A549 (cell line): ENCODE data around the gene NELFB. TPM values are rescaled to one million over a fixed set of nuclear protein-coding genes. Genes with fewer than 3 reads are reported as not detected.
A peak's percentile ranks its signal among the peaks of the same experiment; 100 is the strongest.

Experiments used
- ATAC-seq, 2 experiments: fragments of 200-7000 bp in 1 of 2; fragments of >200 bp in 1 of 2; cut with Nextera tagmentation in 1 of 2; cut with Tn5 transposase in 1 of 2; 3 replicates each; pipeline versions ENCODE4 v1.8.0 to v1.9.1; 2018 to 2020; ENCODE audit warnings: mild to moderate bottlenecking in 1 of 2, moderate library complexity in 1 of 2
- CTCF ChIA-PET: fragments of 300-600 bp; sonication (Branson Sonifier 250); formaldehyde crosslinking; extraction: SDS; loops from one replicate; lab custom pipeline; 2021; ENCODE audit warnings: antibody characterized with exemption, inconsistent platforms; lab: Yijun Ruan, JAX
- POLR2A ChIA-PET: fragments of 350-600 bp; formaldehyde crosslinking; extraction: SDS; loops from one replicate; lab custom pipeline; 2021; ENCODE audit warnings: antibody characterized with exemption, inconsistent platforms; lab: Yijun Ruan, JAX
- DNase-seq, 2 experiments: peaks; one replicate each; pipeline versions ENCODE4 v3.0.0 to v3.0.0-alpha.2; 2011 to 2016; ENCODE audit warnings: low read depth in 1 of 2, low spot score in 1 of 2
- FAIRE-seq: peaks from 2 replicates; lab custom pipeline; 2011; peaks lifted over from hg19 to GRCh38; lab: Jason Lieb, UNC
- H3K27ac ChIP-seq, 2 experiments: fragments of >200 bp; sonication (Bioruptor Twin); formaldehyde crosslinking; 3 replicates each; pipeline ENCODE4 v1.5.1; 2016 to 2017
- H3K4me1 ChIP-seq: fragments of >200 bp; sonication (Bioruptor Twin); formaldehyde crosslinking; 3 replicates; pipeline ENCODE4 v1.6.1; 2016
- H3K4me2 ChIP-seq: fragments of >200 bp; sonication (Bioruptor Twin); formaldehyde crosslinking; 3 replicates; pipeline ENCODE4 v1.6.1; 2016
- H3K4me3 ChIP-seq: fragments of >200 bp; sonication (Bioruptor Twin); formaldehyde crosslinking; 3 replicates; pipeline ENCODE4 v1.5.1; 2016
- H3K9me3 ChIP-seq: fragments of >200 bp; sonication (Bioruptor Twin); formaldehyde crosslinking; 3 replicates; pipeline ENCODE4 v1.6.1; 2016
- CBX2 ChIP-seq: fragments of 200-600 bp; sonication (generic); IDR thresholded peaks from 2 replicates; pipeline ENCODE4 v1.6.1; 2016; ENCODE audit warnings: low read depth, mild to moderate bottlenecking, borderline replicate concordance
- CEBPB ChIP-seq, 2 experiments: fragments of >200 bp in 1 of 2; sonication (Bioruptor Twin) in 1 of 2; formaldehyde crosslinking in 1 of 2; IDR thresholded peaks; 2 replicates each; pipeline ENCODE4 v1.6.1; 2012 to 2016
- CHD4 ChIP-seq: fragments of 200-600 bp; sonication (generic); IDR thresholded peaks from 2 replicates; pipeline ENCODE4 v1.6.1; 2016; ENCODE audit warnings: antibody characterized with exemption, mild to moderate bottlenecking, borderline replicate concordance
- CTCF ChIP-seq: fragments of >200 bp; sonication (Bioruptor Twin); formaldehyde crosslinking; IDR thresholded peaks from 3 replicates; pipeline ENCODE4 v1.5.1; 2016
- EHF ChIP-seq: fragments of 250-450 bp; sonication (Bioruptor Pico); IDR thresholded peaks from 2 replicates; pipeline ENCODE4 v1.5.0; 2020; ENCODE audit warnings: mild to moderate bottlenecking
- EP300 ChIP-seq, 2 experiments: fragments of >200 bp; sonication (Bioruptor Twin); formaldehyde crosslinking; IDR thresholded peaks; 2 replicates in 1 of 2; 3 replicates in 1 of 2; pipeline ENCODE4 v1.6.1; 2016 to 2017
- HES2 ChIP-seq: fragments of >200 bp; sonication (Bioruptor Twin); formaldehyde crosslinking; IDR thresholded peaks from 2 replicates; pipeline ENCODE4 v1.6.1; 2016
- HOXB5 ChIP-seq: fragments of 250-450 bp; sonication (Bioruptor Pico); IDR thresholded peaks from 2 replicates; pipeline ENCODE4 v1.5.0; 2020; ENCODE audit warnings: mild to moderate bottlenecking, moderate library complexity
- MAZ ChIP-seq: fragments of 150-350 bp; IDR thresholded peaks from 2 replicates; pipeline ENCODE4 v1.6.1; 2014; ENCODE audit warnings: antibody characterized with exemption, low read depth, low read length, borderline replicate concordance
- NR3C1 ChIP-seq: fragments of >200 bp; sonication (Bioruptor Twin); formaldehyde crosslinking; IDR thresholded peaks from 3 replicates; pipeline ENCODE4 v1.6.1; 2017
- PHF8 ChIP-seq: fragments of 200-600 bp; sonication (generic); IDR thresholded peaks from 2 replicates; pipeline ENCODE4 v1.6.1; 2016; ENCODE audit warnings: low read depth, mild to moderate bottlenecking, antibody characterized with exemption, moderate library complexity, borderline replicate concordance
- POLR2A ChIP-seq: IDR thresholded peaks from 2 replicates; pipeline ENCODE4 v1.6.1; 2012; ENCODE audit warnings: mild to moderate bottlenecking, low read length
- SMC3 ChIP-seq: fragments of >200 bp; sonication (Bioruptor Twin); formaldehyde crosslinking; IDR thresholded peaks from 3 replicates; pipeline ENCODE4 v1.6.1; 2018; ENCODE audit warnings: inconsistent platforms
- TP53 ChIP-seq: fragments of 250-450 bp; sonication (Bioruptor Pico); IDR thresholded peaks from 2 replicates; pipeline ENCODE4 v1.5.0; 2021; ENCODE audit warnings: mild to moderate bottlenecking, moderate library complexity
- WGBS: methylation state at CpG from one replicate; pipeline ENCODE4 v1.1.6; 2017; ENCODE audit errors: missing lambda C conversion rate; 5-methylcytosine and 5-hydroxymethylcytosine counted together
- polyA plus RNA-seq, 4 experiments: library from polyadenylated mRNA; depleted of rRNA in 3 of 4; stranded (reverse); fragments of >200 nt; fragmentation: RNase III in 1 of 4; extraction: RNeasy Plus Mini Kit Qiagen cat#74134 plus additional on column Dnase treatment in 1 of 4; gene quantifications; 2 replicates in 3 of 4; 3 replicates in 1 of 4; pipeline ENCODE4 v1.2.3, GENCODE V29; 2011 to 2017
- TF ChIP-seq, protein P1 (sequence below): IDR thresholded peaks from 2 replicates; pipeline ENCODE4 v1.6.1; 2012
- TF ChIP-seq, protein P2 (sequence below): IDR thresholded peaks from 2 replicates; pipeline ENCODE4 v1.6.1; 2012; ENCODE audit warnings: low read depth, borderline replicate concordance

NELFB gene
- polyA plus RNA-seq, 2 of the 4 experiments (the other 2 are of a cell fraction) = 31.8 to 45.3 TPM

- no peak overlapping the region for H3K27ac ChIP-seq
- ATAC-seq = no peak
- FAIRE-seq = no peak
- POLR2A ChIA-PET = interaction anchor here (1.5 to 3.5 kb wide), 3 partner anchors 12 to 65 kb away, joined by 3 to 27 read pairs (median 8); partner anchors contain the start of genes ANAPC2, SSNA1 and TUBB4B
- peaks cover 59% of the 10 kb centered on the region for H3K4me1 ChIP-seq
- CTCF ChIA-PET = interaction anchor here (0.5 to 10.1 kb wide), 31 partner anchors 11 to 421 kb away, joined by 3 to 113 read pairs (median 7); partner anchors contain the start of genes ANAPC2, LRRC26, NDOR1 and NELFB
- no peaks in the 10 kb centered on the region for H3K9me3 ChIP-seq
- no peak for TF ChIP-seq PHF8
- TF ChIP-seq, protein P1, sequence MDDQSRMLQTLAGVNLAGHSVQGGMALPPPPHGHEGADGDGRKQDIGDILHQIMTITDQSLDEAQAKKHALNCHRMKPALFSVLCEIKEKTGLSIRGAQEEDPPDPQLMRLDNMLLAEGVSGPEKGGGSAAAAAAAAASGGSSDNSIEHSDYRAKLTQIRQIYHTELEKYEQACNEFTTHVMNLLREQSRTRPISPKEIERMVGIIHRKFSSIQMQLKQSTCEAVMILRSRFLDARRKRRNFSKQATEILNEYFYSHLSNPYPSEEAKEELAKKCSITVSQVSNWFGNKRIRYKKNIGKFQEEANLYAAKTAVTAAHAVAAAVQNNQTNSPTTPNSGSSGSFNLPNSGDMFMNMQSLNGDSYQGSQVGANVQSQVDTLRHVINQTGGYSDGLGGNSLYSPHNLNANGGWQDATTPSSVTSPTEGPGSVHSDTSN = peak; percentile 26; the same call in 1 of the 2 replicates
- TF ChIP-seq EP300 (IDR thresholded peaks at IDR 0.05) = no peak
- peak overlapping the region; percentile 77 for H3K4me2 ChIP-seq
- no peak overlapping the region for H3K4me3 ChIP-seq
- no peak for DNase-seq
- WGBS = 37% methylated on average over 12 of the region's 18 CpGs
These were observed 27.1 kb upstream of the NELFB start for GRCh38 chr9:137227853-137228505.

DNA sequence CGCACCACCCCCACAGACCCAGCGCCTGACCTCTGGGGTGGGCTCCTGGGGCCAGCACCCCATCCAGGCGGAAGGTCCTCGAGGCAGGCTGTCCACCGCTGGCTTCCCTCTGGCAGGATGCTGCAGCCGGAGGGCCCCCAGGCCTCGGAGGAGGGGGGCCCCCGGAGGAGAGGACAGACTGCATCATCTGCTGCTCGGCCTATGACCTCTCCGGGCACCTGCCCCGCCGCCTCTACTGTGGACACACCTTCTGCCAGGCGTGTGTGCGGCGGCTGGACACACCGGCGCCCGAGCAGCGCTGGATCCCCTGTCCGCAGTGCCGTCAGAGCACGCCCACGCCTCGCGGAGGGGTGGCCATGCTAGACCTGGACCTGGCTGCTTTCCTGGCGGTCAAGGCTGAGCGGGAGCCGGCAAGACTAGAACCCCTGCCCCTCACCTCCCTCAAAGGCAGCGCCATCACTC, 26.6 kb upstream of the NELFB start:
- no peak for DNase-seq
- H3K4me3 ChIP-seq = no peak overlapping the region

More for the DNA sequence above, 26.6 kb upstream of the NELFB start:
- H3K4me2 ChIP-seq = no peak overlapping the region
- ChIA-PET CTCF (interaction anchor here (0.5 to 10.1 kb wide), 18 partner anchors 10 to 200 kb away, joined by 3 to 113 read pairs (median 12); partner anchors contain the start of genes ANAPC2, NDOR1, NPDC1 and SAPCD2), POLR2A (interaction anchor here (2.3 kb wide), 1 partner anchor 40 kb away, joined by 8 read pairs; the partner anchor contains the start of genes ANAPC2 and SSNA1)
- TF ChIP-seq, protein P1 = no peak; the same call in 1 of the 2 replicates
- no peak for TF ChIP-seq MAZ
- TF ChIP-seq PHF8 = no peak
- no peak for TF ChIP-seq NR3C1
- no peak for TF ChIP-seq CTCF
- no peak for TF ChIP-seq HES2
- no peak for TF ChIP-seq SMC3
- TF ChIP-seq CEBPB (IDR thresholded peaks at IDR 0.05) = no peak
- no peak for TF ChIP-seq EHF
- TF ChIP-seq CHD4 = no peak
- TF ChIP-seq, protein P2, sequence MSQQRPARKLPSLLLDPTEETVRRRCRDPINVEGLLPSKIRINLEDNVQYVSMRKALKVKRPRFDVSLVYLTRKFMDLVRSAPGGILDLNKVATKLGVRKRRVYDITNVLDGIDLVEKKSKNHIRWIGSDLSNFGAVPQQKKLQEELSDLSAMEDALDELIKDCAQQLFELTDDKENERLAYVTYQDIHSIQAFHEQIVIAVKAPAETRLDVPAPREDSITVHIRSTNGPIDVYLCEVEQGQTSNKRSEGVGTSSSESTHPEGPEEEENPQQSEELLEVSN = no peak
- no peak for TF ChIP-seq POLR2A
- TF ChIP-seq TP53 (CRISPR knock-in tag) = no peak
- no peak for TF ChIP-seq HOXB5 (CRISPR knock-in tag)
- no peak for TF ChIP-seq CBX2
- no peak overlapping the region for H3K27ac ChIP-seq
- 82% methylated on average over 6 of the region's 29 CpGs for whole genome bisulfite sequencing
- ATAC-seq = no peak
- H3K9me3 ChIP-seq = no peaks in the 10 kb centered on the region
- FAIRE-seq = no peak
- peaks cover 58% of the 10 kb centered on the region for H3K4me1 ChIP-seq
